D721Med (cell line): ENCODE results near the gene PSMF1.

Experiments used
- DNase-seq: peaks from one replicate; pipeline ENCODE4 v3.0.0; 2011; ENCODE audit warnings: low spot score; ENCODE audit not compliant: insufficient read length
- FAIRE-seq: peaks from 2 replicates; lab custom pipeline; 2011; peaks lifted over from hg19 to GRCh38; lab: Jason Lieb, UNC
- CTCF ChIP-seq: IDR thresholded peaks from 2 replicates; pipeline ENCODE4 v1.5.1; 2012; ENCODE audit warnings: mild to moderate bottlenecking, control low read depth; ENCODE audit not compliant: insufficient read depth; ENCODE audit errors: missing control alignments

Gene PSMF1

GRCh38 chr20:1204113-1204512 is 85.7 kb downstream of the PSMF1 start:
- DNase-seq (no peak), FAIRE-seq (no peak)
- TF ChIP-seq CTCF: no peak

GRCh38 chr20:1204576-1204975 is 86.2 kb downstream of the PSMF1 start:
- FAIRE-seq (no peak), DNase-seq (no peak)
- no peak for TF ChIP-seq CTCF

- TF ChIP-seq CTCF: no peak
- FAIRE-seq: no peak
These were observed 87.4 kb downstream of the PSMF1 start for GRCh38 chr20:1205802-1206201.

GRCh38 chr20:1206366-1207148 is 88.2 kb downstream of the PSMF1 start:
- no peak for FAIRE-seq
- DNase-seq: no peak
- no peak for TF ChIP-seq CTCF

More at GRCh38 chr20:1205802-1206201, 87.4 kb downstream of the PSMF1 start:
- DNase-seq: no peak

- no peak for TF ChIP-seq CTCF
- no peak for DNase-seq
- FAIRE-seq: no peak
These were observed 89.0 kb downstream of the PSMF1 start for GRCh38 chr20:1207293-1207878.

- no peak for DNase-seq
- no peak for FAIRE-seq
- peak; percentile 24 for TF ChIP-seq CTCF
These were observed 91.3 kb downstream of the PSMF1 start for GRCh38 chr20:1209447-1210387.
